Trophoblast cell (in vitro differentiated cells and primary cell): Measurements from ENCODE around the gene FRMD4A.
A peak's percentile ranks its signal among the peaks of the same experiment; 100 is the strongest.

Source experiments
- DNase-seq, 2 donors: peaks; one replicate each; pipeline ENCODE4 v3.0.0-alpha.2; 2016
- H2AFZ ChIP-seq: 2 replicates; pipeline ENCODE4 v1.6.1; 2013; ENCODE audit warnings: low read length, moderate library complexity, mild to moderate bottlenecking; ENCODE audit not compliant: insufficient read depth, poor library complexity
- H2AK5ac ChIP-seq: 2 replicates; pipeline ENCODE4 v1.6.1; 2013; ENCODE audit warnings: mild to moderate bottlenecking, low read length
- H2BK120ac ChIP-seq: 2 replicates; pipeline ENCODE4 v1.6.1; 2013; ENCODE audit warnings: low read length, mild to moderate bottlenecking, moderate library complexity; ENCODE audit not compliant: insufficient read depth, poor library complexity
- H2BK12ac ChIP-seq: 2 replicates; pipeline ENCODE4 v1.6.1; 2013; ENCODE audit warnings: mild to moderate bottlenecking, low read length, moderate library complexity
- H2BK5ac ChIP-seq: 2 replicates; pipeline ENCODE4 v1.6.1; 2013; ENCODE audit warnings: low read length, low read depth, moderate library complexity, mild to moderate bottlenecking; ENCODE audit not compliant: poor library complexity
- H3K14ac ChIP-seq: 2 replicates; pipeline ENCODE4 v1.6.1; 2013; ENCODE audit warnings: mild to moderate bottlenecking, low read length
- H3K18ac ChIP-seq: 2 replicates; pipeline ENCODE4 v1.6.1; 2013; ENCODE audit warnings: mild to moderate bottlenecking, low read length
- H3K23ac ChIP-seq: 2 replicates; pipeline ENCODE4 v1.6.1; 2013; ENCODE audit warnings: low read length
- H3K27ac ChIP-seq: 2 replicates; pipeline ENCODE4 v1.5.1; 2013; ENCODE audit warnings: low read depth, mild to moderate bottlenecking, inconsistent platforms, low read length, moderate library complexity
- H3K27me3 ChIP-seq: 2 replicates; pipeline ENCODE4 v1.6.1; 2013; ENCODE audit warnings: inconsistent platforms, mild to moderate bottlenecking, low read length, moderate library complexity; ENCODE audit not compliant: insufficient read depth
- H3K36me3 ChIP-seq, 2 experiments: 1 replicate in 1 of 2; 2 replicates in 1 of 2; pipeline ENCODE4 v1.6.1; 2013; ENCODE audit warnings: low read length in 2 of 2, mild to moderate bottlenecking in 2 of 2, moderate library complexity in 1 of 2; ENCODE audit not compliant: insufficient read depth in 2 of 2, control insufficient read depth in 1 of 2
- H3K4ac ChIP-seq: 2 replicates; pipeline ENCODE4 v1.6.1; 2013; ENCODE audit warnings: low read depth, mild to moderate bottlenecking, low read length, moderate library complexity
- H3K4me1 ChIP-seq, 2 experiments: 1 replicate in 1 of 2; 2 replicates in 1 of 2; pipeline ENCODE4 v1.6.1; 2013; ENCODE audit warnings: low read length in 2 of 2, mild to moderate bottlenecking in 2 of 2, moderate library complexity in 1 of 2; ENCODE audit not compliant: insufficient read depth in 2 of 2, control insufficient read depth in 1 of 2
- H3K4me2 ChIP-seq: 2 replicates; pipeline ENCODE4 v1.6.1; 2013; ENCODE audit warnings: inconsistent platforms, mild to moderate bottlenecking, low read length, moderate library complexity
- H3K4me3 ChIP-seq: 2 replicates; pipeline ENCODE4 v1.5.1; 2013; ENCODE audit warnings: mild to moderate bottlenecking, low read depth, low read length, inconsistent platforms
- H3K79me1 ChIP-seq: one replicate; pipeline ENCODE4 v1.6.1; 2013; ENCODE audit warnings: low read length
- H3K79me2 ChIP-seq: 2 replicates; pipeline ENCODE4 v1.6.1; 2013; ENCODE audit warnings: low read length, mild to moderate bottlenecking; ENCODE audit not compliant: control insufficient read depth, insufficient read depth, poor library complexity
- H3K9ac ChIP-seq: 2 replicates; pipeline ENCODE4 v1.6.1; 2013; ENCODE audit warnings: mild to moderate bottlenecking, low read length
- H3K9me3 ChIP-seq: 2 replicates; pipeline ENCODE4 v1.6.1; 2013; ENCODE audit warnings: low read depth, mild to moderate bottlenecking, control low read depth, inconsistent platforms, low read length; ENCODE audit not compliant: insufficient read depth
- H4K12ac ChIP-seq: 2 replicates; pipeline ENCODE4 v1.6.1; 2013; ENCODE audit warnings: low read depth, mild to moderate bottlenecking, low read length, moderate library complexity
- H4K8ac ChIP-seq: 2 replicates; pipeline ENCODE4 v1.6.1; 2013; ENCODE audit warnings: low read depth, mild to moderate bottlenecking, low read length, moderate library complexity
- H4K91ac ChIP-seq: one replicate; pipeline ENCODE4 v1.6.1; 2013; ENCODE audit warnings: low read depth, mild to moderate bottlenecking, low read length, moderate library complexity
- WGBS: extraction: QIAGEN DNeasy Blood & Tissue Kit; methylation state at CpG from one replicate; pipeline ENCODE4 v1.1.7; 2013; ENCODE audit warnings: missing lambda C conversion rate; ENCODE audit not compliant: insufficient read length, insufficient coverage; ENCODE audit errors: extremely low coverage; 5-methylcytosine and 5-hydroxymethylcytosine counted together

FRMD4A gene

GRCh38 chr10:13651969-13652720 lies 678.6 kb downstream of the FRMD4A start:
- no peak overlapping the region for H3K9ac ChIP-seq
- H2BK5ac ChIP-seq: no peak overlapping the region
- H3K27ac ChIP-seq: no peak overlapping the region
- no peak overlapping the region for H4K8ac ChIP-seq
- H3K4me3 ChIP-seq: no peak overlapping the region
- H4K12ac ChIP-seq: no peak overlapping the region
- no peaks in the 10 kb centered on the region for H3K79me1 ChIP-seq
- H2BK120ac ChIP-seq: no peak overlapping the region
- H3K4ac ChIP-seq: no peak overlapping the region
- H3K9me3 ChIP-seq: peaks cover 3% of the 10 kb centered on the region
- H3K23ac ChIP-seq: no peak overlapping the region
- WGBS: no CpG with 5 or more reads among the region's 5 CpGs
- H2BK12ac ChIP-seq: no peak overlapping the region
- peaks cover 49 to 74% of the 10 kb centered on the region in 2 experiments for H3K36me3 ChIP-seq
- DNase-seq: no peak
- no peaks in the 10 kb centered on the region for H3K27me3 ChIP-seq
- no peak overlapping the region for H3K14ac ChIP-seq
- no peak overlapping the region for H2AFZ ChIP-seq
- no peak overlapping the region for H2AK5ac ChIP-seq
- H3K4me1 ChIP-seq: peaks cover 0 to 2% of the 10 kb centered on the region in 2 experiments
- no peak overlapping the region for H3K18ac ChIP-seq
- no peaks in the 10 kb centered on the region for H3K79me2 ChIP-seq
- no peak overlapping the region for H4K91ac ChIP-seq
- H3K4me2 ChIP-seq: no peak overlapping the region

- Histone ChIP-seq H3K4ac (no peak overlapping the region), H2BK120ac (no peak overlapping the region), H4K12ac (no peak overlapping the region), H3K14ac (no peak overlapping the region), H3K23ac (no peak overlapping the region), H3K18ac (no peak overlapping the region), H3K79me1 (no peaks in the 10 kb centered on the region), H3K4me1 (peaks cover 0 to 2% of the 10 kb centered on the region in 2 experiments), H3K79me2 (no peaks in the 10 kb centered on the region), H3K4me3 (no peak overlapping the region), H4K91ac (no peak overlapping the region), H2AFZ (no peak overlapping the region), H3K36me3 (peaks cover 48 to 73% of the 10 kb centered on the region in 2 experiments), H4K8ac (no peak overlapping the region), H2BK12ac (no peak overlapping the region), H3K9ac (no peak overlapping the region), H2AK5ac (no peak overlapping the region), H3K4me2 (no peak overlapping the region), H3K9me3 (no peaks in the 10 kb centered on the region), H2BK5ac (no peak overlapping the region), H3K27ac (no peak overlapping the region), H3K27me3 (no peaks in the 10 kb centered on the region)
- DNase-seq: no peak
- WGBS: no CpG with 5 or more reads among the region's 5 CpGs
These were observed 679.8 kb downstream of the FRMD4A start for GRCh38 chr10:13650961-13651360.

GRCh38 chr10:13649844-13650520 lies 680.7 kb downstream of the FRMD4A start:
- Histone ChIP-seq H2BK120ac (no peak overlapping the region), H4K91ac (no peak overlapping the region), H2BK12ac (no peak overlapping the region), H3K14ac (no peak overlapping the region), H3K9me3 (no peaks in the 10 kb centered on the region), H3K36me3 (peaks cover 47 to 76% of the 10 kb centered on the region in 2 experiments), H4K8ac (no peak overlapping the region), H3K18ac (no peak overlapping the region), H3K79me2 (no peaks in the 10 kb centered on the region), H3K9ac (no peak overlapping the region), H3K79me1 (no peaks in the 10 kb centered on the region), H3K23ac (no peak overlapping the region), H2AK5ac (no peak overlapping the region), H2AFZ (no peak overlapping the region), H4K12ac (no peak overlapping the region), H3K27me3 (no peaks in the 10 kb centered on the region), H3K4me3 (no peak overlapping the region), H3K4me1 (peaks cover 0 to 2% of the 10 kb centered on the region in 2 experiments), H3K27ac (peak overlapping the region; percentile 22), H3K4me2 (no peak overlapping the region), H3K4ac (no peak overlapping the region), H2BK5ac (no peak overlapping the region)
- WGBS: no CpG with 5 or more reads among the region's 5 CpGs
- no peak for DNase-seq

- no peak overlapping the region for H2BK5ac ChIP-seq
- no peak overlapping the region for H3K4me3 ChIP-seq
- no peak overlapping the region for H3K27ac ChIP-seq
- no peak overlapping the region for H2AK5ac ChIP-seq
- DNase-seq: no peak
- H3K18ac ChIP-seq: no peak overlapping the region
- no peak overlapping the region for H2AFZ ChIP-seq
- H4K8ac ChIP-seq: no peak overlapping the region
- H3K27me3 ChIP-seq: no peaks in the 10 kb centered on the region
- H4K91ac ChIP-seq: no peak overlapping the region
- H3K9ac ChIP-seq: no peak overlapping the region
- no peaks in the 10 kb centered on the region for H3K9me3 ChIP-seq
- no CpG with 5 or more reads among the region's 12 CpGs for WGBS
- no peaks in the 10 kb centered on the region for H3K79me2 ChIP-seq
- no peak overlapping the region for H2BK120ac ChIP-seq
- no peak overlapping the region for H2BK12ac ChIP-seq
- no peak overlapping the region for H3K4me2 ChIP-seq
- H3K4me1 ChIP-seq: peaks cover 0 to 2% of the 10 kb centered on the region in 2 experiments
- no peak overlapping the region for H4K12ac ChIP-seq
- H3K14ac ChIP-seq: no peak overlapping the region
- peaks cover 35 to 64% of the 10 kb centered on the region in 2 experiments for H3K36me3 ChIP-seq
- H3K79me1 ChIP-seq: no peaks in the 10 kb centered on the region
- no peak overlapping the region for H3K23ac ChIP-seq
- H3K4ac ChIP-seq: no peak overlapping the region
These were observed 682.3 kb downstream of the FRMD4A start for GRCh38 chr10:13648425-13648824.
